SU-DHL-6 (cell line): ENCODE measurements around the gene TRABD.

Experiments used
- H2AFZ ChIP-seq: fragments of 200-600 bp; sonication (generic); 2 replicates; pipeline ENCODE4 v1.6.1; 2014; ENCODE audit warnings: low read depth, mild to moderate bottlenecking, moderate library complexity, mixed read lengths, antibody characterized with exemption, low read length; ENCODE audit not compliant: severe bottlenecking
- H3F3A ChIP-seq: fragments of 200-600 bp; shearing (Covaris generic); 2 replicates; pipeline ENCODE4 v1.6.0; 2016; ENCODE audit warnings: antibody characterized with exemption, mild to moderate bottlenecking; ENCODE audit not compliant: insufficient read depth
- H3K27ac ChIP-seq: fragments of 200-600 bp; sonication (generic); 2 replicates; pipeline ENCODE4 v1.5.1; 2016; ENCODE audit warnings: low read depth, mild to moderate bottlenecking, low read length, moderate library complexity, mixed read lengths
- H3K27me3 ChIP-seq: fragments of 200-600 bp; sonication (generic), shearing (Covaris generic); 2 replicates; pipeline ENCODE4 v1.6.0; 2014; ENCODE audit warnings: mild to moderate bottlenecking, low read length
- H3K36me3 ChIP-seq: fragments of 200-600 bp; sonication (generic); 2 replicates; pipeline ENCODE4 v1.6.1; 2014; ENCODE audit warnings: mild to moderate bottlenecking, low read length, mixed read lengths
- H3K4me2 ChIP-seq: fragments of 300-600, 200-600 bp; shearing (Covaris generic), sonication (generic); 2 replicates; pipeline ENCODE4 v1.6.0; 2014; ENCODE audit warnings: low read length, low read depth, mild to moderate bottlenecking; ENCODE audit not compliant: poor library complexity, severe bottlenecking
- H3K4me3 ChIP-seq: fragments of 200-600 bp; sonication (generic); 2 replicates; pipeline ENCODE4 v1.5.1; 2014; ENCODE audit warnings: antibody characterized with exemption, low read length, mild to moderate bottlenecking, mixed read lengths; ENCODE audit not compliant: insufficient read depth, poor library complexity, severe bottlenecking
- H3K79me2 ChIP-seq: fragments of 200-600 bp; sonication (generic); 2 replicates; pipeline ENCODE4 v1.6.1; 2014; ENCODE audit warnings: mild to moderate bottlenecking, low read length, moderate library complexity; ENCODE audit not compliant: insufficient read depth
- H3K9ac ChIP-seq: fragments of 200-600 bp; sonication (generic); 2 replicates; pipeline ENCODE4 v1.7.0; 2014; ENCODE audit warnings: mild to moderate bottlenecking, low read length
- H3K9me2 ChIP-seq: fragments of 200-600 bp; sonication (generic); replicated peaks from 2 replicates; pipeline ENCODE4 v1.6.1; 2014; ENCODE audit warnings: low read length; ENCODE audit not compliant: insufficient read depth
- H3K9me3 ChIP-seq: fragments of 200-600 bp; sonication (generic); 2 replicates; pipeline ENCODE4 v1.6.1; 2014; ENCODE audit warnings: low read length, mixed read lengths; ENCODE audit not compliant: insufficient read depth
- H4K20me1 ChIP-seq: fragments of 200-600 bp; sonication (generic); 2 replicates; pipeline ENCODE4 v1.6.1; 2014; ENCODE audit warnings: low read depth, mild to moderate bottlenecking, antibody characterized with exemption, low read length, moderate library complexity, mixed read lengths
- EZH2phosphoT487 ChIP-seq: fragments of 200-600 bp; sonication (generic), shearing (Covaris generic); conservative IDR thresholded peaks from 2 replicates; pipeline ENCODE4 v1.6.1; 2018; ENCODE audit warnings: mild to moderate bottlenecking, antibody characterized with exemption, low read length, moderate library complexity, mixed read lengths
- TF ChIP-seq, protein P1 (sequence below): fragments of 200-600 bp; sonication (generic); IDR thresholded peaks from one replicate; pipeline ENCODE4 v1.5.1; 2017; ENCODE audit warnings: antibody characterized with exemption, mild to moderate bottlenecking, low read length, moderate library complexity; ENCODE audit not compliant: insufficient read depth, poor library complexity, severe bottlenecking

TRABD gene

DNA sequence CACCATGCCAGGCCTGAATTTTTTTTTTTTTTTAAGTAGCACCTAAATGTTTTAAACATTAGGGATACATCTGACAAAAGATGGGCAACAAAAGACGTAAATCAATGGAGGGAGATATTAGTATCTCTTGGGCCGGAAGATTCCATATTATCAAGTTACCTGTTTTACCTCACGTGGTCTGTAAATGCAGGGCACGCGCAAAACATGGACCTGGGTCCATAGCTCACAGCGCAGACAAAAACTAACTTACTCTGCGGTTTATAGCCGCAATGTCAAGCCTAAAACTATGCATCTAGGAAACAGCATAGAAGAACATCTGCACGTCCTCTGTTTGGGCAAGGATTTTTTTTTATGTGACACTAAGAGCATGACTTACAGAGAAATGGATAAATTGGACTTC, 46.7 kb upstream of the TRABD start:
- Histone ChIP-seq H3K9ac (no peak overlapping the region), H3K27me3 (no peaks in the 10 kb centered on the region), H3K9me3 (no peaks in the 10 kb centered on the region), H3K79me2 (no peaks in the 10 kb centered on the region), H3K9me2 (no peaks in the 10 kb centered on the region), H4K20me1 (no peaks in the 10 kb centered on the region), H3F3A (peaks cover 9% of the 10 kb centered on the region; the same call in 1 of the 2 replicates), H3K4me2 (no peak overlapping the region), H2AFZ (no peak overlapping the region), H3K27ac (no peak overlapping the region), H3K36me3 (no peaks in the 10 kb centered on the region), H3K4me3 (no peak overlapping the region)
- no peak for TF ChIP-seq EZH2phosphoT487
- TF ChIP-seq, protein P1, sequence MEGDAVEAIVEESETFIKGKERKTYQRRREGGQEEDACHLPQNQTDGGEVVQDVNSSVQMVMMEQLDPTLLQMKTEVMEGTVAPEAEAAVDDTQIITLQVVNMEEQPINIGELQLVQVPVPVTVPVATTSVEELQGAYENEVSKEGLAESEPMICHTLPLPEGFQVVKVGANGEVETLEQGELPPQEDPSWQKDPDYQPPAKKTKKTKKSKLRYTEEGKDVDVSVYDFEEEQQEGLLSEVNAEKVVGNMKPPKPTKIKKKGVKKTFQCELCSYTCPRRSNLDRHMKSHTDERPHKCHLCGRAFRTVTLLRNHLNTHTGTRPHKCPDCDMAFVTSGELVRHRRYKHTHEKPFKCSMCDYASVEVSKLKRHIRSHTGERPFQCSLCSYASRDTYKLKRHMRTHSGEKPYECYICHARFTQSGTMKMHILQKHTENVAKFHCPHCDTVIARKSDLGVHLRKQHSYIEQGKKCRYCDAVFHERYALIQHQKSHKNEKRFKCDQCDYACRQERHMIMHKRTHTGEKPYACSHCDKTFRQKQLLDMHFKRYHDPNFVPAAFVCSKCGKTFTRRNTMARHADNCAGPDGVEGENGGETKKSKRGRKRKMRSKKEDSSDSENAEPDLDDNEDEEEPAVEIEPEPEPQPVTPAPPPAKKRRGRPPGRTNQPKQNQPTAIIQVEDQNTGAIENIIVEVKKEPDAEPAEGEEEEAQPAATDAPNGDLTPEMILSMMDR: no peak

DNA sequence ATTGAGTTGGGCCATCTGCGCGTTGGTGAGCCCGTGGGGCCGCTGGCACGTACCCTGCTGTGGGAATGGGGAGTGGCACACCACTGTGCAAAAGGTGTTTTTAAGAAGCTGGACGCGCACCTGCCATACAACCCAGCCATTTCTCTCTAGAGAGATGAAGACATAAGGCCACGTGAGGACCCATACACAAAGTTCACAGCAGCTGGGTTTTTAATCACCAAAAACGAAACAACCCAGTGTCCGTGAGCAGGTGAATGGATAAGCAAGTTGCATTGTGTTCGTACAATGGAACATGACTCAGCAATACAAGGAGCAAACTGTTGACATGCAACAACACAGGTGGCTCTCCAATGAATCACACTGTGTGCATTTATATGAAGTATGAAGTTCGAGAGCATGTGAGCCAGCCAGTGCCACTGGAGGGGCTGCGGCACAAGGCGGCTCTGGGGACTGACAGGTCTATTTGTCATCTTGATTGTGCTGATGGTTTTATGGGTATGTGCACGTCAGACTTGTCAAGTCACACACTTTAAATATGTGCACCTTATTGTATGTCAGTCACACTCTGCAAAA, 45.8 kb upstream of the TRABD start:
- no peaks in the 10 kb centered on the region for H3K9me3 ChIP-seq
- H3K9ac ChIP-seq: no peak overlapping the region
- no peaks in the 10 kb centered on the region for H3K79me2 ChIP-seq
- no peak overlapping the region for H2AFZ ChIP-seq
- no peak overlapping the region for H3K4me3 ChIP-seq
- no peak overlapping the region for H3K27ac ChIP-seq
- H3K36me3 ChIP-seq: no peaks in the 10 kb centered on the region
- TF ChIP-seq EZH2phosphoT487: no peak
- TF ChIP-seq, protein P1: no peak
- H4K20me1 ChIP-seq: no peaks in the 10 kb centered on the region
- H3K27me3 ChIP-seq: no peaks in the 10 kb centered on the region
- peaks cover 9% of the 10 kb centered on the region; the same call in 1 of the 2 replicates for H3F3A ChIP-seq
- no peak overlapping the region for H3K4me2 ChIP-seq
- no peaks in the 10 kb centered on the region for H3K9me2 ChIP-seq

DNA sequence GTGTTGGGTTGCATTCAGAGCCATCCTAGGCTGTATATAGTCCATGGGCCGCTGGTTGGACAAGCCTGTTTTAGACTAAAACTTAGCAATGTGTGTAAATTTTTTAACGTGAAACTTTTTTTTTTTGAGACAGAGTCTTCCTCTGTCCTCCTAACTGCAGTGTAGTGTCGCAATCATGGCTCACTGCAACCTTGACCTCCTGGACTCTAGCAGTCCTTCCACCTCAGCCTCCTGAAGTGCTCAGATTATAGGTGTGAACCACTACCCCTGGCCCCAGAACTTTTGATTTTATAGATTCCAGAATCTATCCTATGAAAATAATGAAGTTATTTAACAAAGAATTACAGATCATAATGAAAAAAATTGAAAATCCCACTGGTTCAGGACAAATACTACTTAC, 45.1 kb upstream of the TRABD start:
- H3K9me2 ChIP-seq: no peaks in the 10 kb centered on the region
- H3K4me2 ChIP-seq: no peak overlapping the region
- no peaks in the 10 kb centered on the region for H3K36me3 ChIP-seq
- no peak overlapping the region for H3K4me3 ChIP-seq
- TF ChIP-seq, protein P1: no peak
- no peak overlapping the region for H3K9ac ChIP-seq
- no peak overlapping the region for H3K27ac ChIP-seq
- no peaks in the 10 kb centered on the region for H3K9me3 ChIP-seq
- H4K20me1 ChIP-seq: no peaks in the 10 kb centered on the region
- no peaks in the 10 kb centered on the region for H3K27me3 ChIP-seq
- peaks cover 9% of the 10 kb centered on the region; the same call in 1 of the 2 replicates for H3F3A ChIP-seq
- H3K79me2 ChIP-seq: no peaks in the 10 kb centered on the region
- H2AFZ ChIP-seq: no peak overlapping the region
